NCI-H2029 treated with DMSO at 0.1 percent for 48 hours (cell line): Measurements from ENCODE around the gene ANKS3.
"Not testable (repeated sequence)": the region's sequence is repeated elsewhere in the genome, so short reads cannot be mapped to it uniquely, and the experiment has no call there.

Experiments used
- DNase-seq: peaks from one replicate; lab custom pipeline; 2025; lab: John Stamatoyannopoulos, UW

Gene ANKS3

DNA sequence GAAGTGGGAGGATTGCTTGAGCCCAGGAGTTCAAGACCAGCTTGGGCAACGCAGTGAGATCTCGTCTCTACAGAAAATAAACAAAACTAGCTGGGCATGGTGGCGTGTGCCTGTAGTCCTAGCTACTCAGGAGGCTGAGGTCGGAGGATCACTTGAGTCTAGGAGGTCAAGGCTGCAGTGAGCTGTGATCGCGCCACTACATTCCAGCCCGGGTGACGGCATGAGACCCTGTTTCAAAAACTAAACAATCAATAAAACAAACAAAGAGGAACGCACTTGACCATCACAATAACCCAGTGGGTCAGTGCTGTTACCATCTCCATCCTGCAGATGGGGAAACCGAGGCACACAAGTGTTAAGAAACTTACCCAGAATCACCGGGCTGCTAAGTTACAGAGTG is 19.2 kb upstream of the ANKS3 start:
- no peak for DNase-seq

DNA sequence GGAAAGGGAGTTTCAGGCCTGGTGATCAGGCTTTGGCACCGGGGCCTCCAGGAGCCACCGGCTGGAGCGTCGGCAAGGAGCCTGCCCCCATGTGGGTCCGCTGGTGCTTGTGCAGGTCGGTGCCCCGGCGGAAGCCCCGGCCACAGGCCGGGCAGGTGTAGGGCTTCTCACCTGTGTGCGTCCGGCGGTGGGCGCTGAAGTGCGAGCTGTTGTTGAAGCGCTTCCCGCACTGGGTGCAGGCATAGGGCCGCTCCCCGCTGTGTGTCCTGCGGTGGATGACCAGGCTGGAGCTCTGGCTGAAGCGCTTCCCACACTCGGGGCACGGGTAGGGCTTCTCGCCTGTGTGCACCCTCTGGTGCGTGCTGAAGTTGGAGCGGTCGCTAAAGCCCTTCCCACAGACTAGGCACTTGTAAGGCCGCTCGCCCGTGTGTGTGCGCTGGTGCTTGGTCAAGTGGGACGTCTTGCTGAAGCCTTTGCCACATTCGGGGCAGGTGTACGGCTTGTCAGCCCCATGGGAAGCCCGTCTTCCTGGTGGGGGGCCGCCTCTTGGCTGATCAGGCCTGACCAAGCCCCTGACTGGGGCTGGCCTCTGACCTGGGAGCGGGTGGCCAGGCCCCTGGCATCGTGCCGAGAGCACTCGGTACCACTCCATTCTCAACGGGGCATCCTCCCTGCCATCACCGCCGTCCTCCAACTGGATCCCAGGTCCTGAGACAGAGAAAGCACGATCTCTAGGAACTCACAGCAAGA is 18.5 kb upstream of the ANKS3 start:
- DNase-seq = no peak

DNA sequence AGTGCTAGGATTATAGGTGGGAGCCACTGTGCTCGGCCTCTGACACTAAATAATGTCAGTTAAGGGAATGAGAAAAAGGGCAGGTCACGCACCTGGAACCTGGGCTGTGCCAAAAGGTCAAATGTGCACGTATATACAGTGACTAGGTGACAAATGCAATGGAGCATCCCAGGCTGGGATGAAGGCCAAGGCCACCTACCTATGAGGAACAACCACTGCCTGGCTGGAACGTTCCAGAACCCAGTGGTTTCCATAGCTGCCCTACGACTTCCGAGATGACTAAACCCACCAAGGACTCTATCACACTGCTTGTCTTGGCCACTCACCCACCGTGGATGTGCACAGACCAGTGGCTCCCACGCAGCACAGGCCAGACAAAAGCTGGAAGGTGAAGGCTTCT is 16.8 kb upstream of the ANKS3 start:
- no peak for DNase-seq

DNA sequence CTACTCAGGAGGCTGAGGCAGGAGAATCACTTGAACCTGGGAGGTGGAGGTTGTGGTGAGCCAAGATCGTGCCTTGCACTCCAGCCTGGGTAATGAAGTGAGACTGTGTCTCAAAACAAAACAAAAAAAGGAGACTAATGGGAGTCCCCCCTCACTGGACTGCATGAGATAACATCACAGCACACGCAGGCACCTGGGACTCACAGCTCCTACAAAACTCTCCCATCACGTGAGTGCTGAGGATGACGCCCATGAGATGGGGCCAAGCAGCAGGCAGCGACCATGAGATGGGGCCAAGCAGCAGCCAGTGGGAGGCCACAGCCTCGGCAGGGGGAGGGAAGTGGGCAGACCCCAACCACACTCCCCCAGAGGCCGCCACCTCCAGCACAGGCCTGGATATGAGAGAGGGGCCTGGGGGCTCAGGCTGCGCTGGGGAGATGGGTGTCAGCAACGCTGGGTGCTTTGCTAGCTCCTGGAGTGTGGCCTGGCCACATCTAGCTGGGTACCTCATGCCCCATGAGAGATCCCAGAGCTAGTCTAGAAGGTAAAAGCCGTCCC is 15.7 kb upstream of the ANKS3 start:
- no peak for DNase-seq

DNA sequence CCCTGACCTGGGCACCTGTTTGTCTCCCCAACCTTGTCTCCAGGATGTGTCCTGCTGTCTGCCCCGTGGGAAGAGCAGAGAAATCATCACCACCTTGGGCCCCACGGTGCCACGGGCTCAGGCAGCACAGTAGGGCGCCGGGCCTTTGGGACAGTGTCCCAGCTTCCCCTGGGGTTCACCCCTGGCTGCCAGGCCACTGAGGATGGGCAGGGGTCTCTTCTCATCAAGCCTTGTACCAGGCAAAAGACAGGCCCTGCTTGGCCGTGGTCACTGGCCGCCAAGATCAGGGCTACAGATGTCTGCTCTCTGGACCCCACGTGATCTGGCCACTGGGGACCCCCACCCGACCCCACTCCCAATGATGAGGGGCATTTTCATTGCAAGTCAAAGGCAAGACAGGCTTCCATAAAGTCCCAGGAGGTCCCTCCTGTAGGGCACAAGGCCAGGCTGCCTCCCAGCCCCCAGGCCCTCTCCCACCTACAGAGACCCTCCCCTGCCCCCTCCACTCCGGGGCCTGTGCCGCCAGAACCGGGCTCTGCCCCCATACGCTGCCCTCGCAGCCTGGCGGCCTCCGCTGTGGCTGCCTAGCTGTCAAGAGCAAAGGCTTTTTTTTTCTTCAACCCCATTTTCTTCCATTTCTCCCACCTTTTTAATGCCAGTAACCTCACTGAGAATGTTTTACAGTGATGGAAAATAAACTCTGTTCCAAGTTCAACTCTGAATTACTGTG is 14.8 kb upstream of the ANKS3 start:
- no peak for DNase-seq

DNA sequence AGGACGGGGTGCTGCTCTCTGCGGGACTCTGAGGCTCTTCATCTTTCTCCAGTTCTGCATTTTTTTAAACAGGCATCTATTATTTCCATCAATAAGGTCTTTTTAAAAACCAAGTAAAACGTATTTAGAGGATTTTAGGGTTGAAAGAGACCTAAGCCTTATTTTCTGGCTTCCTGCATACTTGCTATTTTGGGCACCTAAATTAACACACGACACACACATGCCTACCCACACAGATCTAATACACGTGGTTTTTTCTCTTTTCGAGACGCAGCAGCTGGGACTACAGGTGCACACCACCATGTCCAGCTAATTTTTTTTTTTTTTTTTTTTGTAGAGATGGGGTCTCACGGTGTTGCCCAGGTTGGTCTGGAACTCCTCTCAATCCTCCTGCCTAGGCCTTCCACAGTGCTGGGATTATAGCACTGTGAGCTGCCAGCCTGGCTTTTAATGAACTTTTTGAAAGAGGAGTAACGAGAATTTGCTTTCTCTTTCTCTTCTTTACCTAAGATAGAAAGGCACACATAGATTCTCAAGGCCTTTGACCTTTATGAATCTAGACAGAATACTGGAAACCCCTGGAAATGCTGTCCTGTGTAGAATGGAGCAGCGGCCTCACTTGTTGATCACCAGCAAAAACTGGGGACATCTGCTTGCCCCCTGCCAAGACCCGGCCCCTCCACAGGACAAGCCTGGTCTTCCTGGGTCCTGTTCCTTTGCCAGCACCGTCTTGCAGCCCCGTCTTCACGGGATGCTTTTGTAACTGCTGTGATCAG is 14.0 kb upstream of the ANKS3 start:
- no peak for DNase-seq

DNA sequence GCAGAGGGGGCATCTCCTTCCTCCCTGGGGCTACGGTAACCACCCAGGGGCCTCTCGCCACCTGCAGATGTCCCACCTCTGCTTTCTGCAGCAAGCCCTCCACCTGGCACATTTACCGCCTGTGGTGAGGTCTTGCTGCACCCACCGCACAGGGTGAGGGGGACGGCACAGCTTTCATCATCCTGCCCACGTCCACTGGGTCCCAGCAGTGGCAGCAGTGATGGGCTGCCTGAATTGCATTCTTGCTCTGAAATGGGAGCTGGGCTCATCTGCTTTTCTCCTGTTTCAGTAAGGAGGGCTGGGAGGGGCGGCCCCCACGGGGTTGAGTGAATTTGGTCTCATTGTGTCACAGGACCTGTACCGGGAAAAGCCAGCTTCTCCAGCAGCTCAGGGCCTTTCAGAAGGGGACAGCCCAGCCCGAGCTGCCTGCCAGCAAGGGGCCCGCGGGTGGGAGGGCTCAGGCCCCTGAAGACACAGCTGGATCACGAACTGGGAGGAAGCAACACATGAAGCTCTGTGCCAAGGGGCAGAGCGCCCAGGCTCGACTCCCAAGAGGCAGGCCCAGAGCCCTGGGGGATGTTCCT is 13.0 kb upstream of the ANKS3 start:
- no peak for DNase-seq

DNA sequence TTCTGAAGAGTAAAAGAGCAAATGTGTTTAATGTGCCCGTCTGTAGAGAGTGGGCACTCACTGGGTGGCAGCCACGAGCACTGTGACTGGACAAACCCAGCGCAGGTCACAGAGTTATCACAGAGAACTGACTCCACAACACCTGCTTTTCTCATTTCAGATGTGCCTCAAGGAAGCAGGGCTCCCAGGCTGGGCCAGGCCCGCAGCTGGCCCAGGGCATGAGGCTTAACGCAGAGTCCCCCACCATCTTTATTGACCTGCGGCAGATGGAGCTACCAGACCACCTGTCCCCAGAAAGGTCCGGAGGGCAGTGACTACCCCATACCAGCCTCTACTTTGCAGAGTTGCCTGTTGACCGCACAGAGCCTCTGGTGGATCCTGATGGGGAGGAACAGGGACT is 12.1 kb upstream of the ANKS3 start:
- no peak for DNase-seq

DNA sequence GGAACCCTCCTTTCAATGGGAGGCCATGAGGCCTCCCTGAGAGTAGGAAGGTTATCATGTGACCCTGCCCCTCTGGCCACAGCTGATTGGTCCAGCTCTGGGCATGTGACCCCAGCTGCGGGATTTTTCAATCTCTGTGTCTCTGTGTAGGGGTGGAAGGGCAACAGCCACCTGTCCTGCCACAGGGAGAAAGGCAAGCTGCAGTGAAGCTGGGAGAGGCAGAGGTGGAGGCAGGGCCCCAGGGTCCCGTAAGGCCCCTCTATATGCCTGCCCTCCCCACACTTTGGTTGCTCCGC is 11.2 kb upstream of the ANKS3 start:
- no peak for DNase-seq

DNA sequence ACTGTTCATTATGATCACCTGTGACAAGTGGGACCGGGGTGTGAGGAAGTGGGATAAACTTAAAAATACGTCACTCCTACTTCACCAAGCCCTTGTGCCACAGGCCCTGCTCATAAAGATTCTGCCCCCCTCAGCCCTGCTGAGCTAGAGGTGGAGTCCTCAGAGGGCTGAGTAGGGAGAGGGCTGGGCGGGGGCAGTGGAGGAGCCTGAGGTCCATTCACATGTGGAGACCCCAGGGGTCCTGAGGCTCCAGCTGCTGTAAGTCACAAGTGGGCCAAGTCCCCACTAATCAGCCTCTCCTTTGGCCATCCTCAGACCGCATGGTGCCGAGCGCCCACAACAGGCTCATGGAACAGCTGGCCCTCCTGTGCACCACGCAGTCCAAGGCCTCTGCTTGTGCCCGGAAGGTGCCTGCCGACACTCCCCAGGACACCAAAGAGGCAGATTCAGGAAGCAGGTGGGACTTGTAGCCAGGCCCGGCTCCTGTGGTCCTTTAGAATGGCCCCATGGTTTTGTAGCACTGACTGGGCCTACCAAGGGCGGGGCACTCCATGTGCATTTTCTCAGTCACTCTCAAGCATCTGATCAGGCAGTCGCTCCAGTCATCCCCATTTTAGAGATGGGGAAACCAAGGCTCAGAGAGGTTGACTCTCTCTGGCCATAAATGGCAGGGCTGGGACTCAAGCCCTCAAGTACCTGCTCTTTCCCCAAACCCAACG is 10.6 kb upstream of the ANKS3 start:
- DNase-seq = no peak

DNA sequence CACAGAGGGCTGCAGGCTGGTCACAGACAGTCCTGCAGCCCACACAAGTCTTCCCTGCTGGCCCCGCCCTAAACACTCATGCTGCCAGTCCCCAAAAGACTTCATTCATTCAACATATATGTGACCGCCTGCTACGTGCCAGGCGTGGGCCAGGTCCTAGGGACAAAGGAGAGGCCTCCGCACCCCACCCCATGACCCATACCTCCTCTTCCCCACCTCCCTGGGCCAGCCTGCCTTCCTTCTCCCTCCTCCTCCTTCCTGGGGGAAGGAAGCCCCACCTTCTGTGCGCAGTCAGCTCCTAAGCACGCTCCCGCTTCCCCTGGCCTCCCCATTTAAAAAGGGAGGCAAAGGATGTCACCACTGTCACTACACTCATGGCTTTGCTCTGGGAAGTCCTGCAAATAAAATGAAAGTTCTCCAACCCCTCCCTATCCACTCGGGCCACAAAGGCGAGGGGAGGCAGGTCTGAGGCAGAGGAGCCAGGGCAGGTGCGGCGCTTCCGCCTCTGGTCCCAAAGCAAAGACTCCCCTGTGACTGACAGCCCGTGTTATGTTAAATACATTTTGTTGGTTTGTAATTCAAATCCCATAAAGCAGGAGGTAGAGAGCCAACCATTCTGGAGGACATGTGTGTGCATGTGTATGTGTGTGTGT is 9.3 kb upstream of the ANKS3 start:
- DNase-seq = no peak

DNA sequence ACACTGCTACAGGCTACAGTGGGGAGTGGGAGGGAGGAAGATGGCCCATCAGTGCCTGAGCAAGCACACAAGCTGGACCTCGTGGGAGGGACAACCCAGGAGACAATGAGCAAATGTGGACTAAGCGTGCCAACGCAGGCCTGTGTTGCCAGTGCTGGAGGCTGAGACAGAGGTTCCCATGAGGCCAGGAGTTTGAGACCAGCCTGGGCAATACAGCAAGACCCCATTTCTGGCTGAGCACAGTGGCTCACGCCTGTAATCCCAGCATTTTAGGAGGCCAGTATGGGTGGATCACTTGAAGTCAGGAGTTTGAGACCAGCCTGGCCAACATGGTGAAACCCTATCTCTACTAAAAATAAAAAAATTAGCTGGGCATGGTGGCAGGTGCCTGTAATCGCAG is 4.3 kb upstream of the ANKS3 start:
- DNase-seq = not testable (repeated sequence)

DNA sequence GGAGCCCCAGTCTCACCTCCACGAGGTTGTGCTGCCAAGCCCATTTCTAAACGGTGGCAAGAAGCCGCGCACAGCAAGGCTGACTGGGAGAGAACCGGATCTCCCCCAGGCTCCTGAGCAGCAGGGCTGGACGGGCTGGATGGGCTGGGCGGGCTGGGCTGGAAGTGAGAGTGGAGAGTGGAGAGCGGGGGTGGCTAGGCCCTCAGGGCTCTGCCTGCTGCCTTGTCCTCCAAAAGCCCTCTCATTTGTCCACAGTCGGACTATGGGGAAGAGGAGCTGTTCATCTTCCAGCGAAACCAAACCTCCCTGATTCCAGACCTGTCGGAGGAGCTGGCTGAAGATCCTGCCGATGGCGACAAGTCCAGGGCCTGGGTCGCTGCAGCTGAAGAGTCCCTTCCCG is 3.5 kb upstream of the ANKS3 start:
- no peak for DNase-seq

DNA sequence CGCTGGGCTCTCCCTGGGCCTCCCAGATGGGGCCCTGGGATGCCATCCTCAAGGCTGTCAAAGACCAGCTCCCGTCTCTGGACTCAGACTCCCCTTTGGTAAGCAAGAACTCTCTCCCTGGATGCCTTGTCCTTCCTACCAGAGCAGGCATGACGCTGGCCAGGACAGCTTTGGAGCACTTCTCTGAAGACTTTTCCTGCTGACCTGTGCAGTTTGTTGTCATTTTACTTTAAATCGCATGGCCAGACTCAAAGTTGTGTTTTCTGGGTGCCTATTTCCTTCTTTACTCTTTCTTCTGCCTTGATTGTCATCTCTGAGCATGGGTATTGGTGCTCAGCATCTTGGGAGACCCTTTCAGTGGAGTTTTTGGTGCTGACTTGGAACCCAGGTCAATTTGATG is 2.5 kb upstream of the ANKS3 start:
- no peak for DNase-seq

DNA sequence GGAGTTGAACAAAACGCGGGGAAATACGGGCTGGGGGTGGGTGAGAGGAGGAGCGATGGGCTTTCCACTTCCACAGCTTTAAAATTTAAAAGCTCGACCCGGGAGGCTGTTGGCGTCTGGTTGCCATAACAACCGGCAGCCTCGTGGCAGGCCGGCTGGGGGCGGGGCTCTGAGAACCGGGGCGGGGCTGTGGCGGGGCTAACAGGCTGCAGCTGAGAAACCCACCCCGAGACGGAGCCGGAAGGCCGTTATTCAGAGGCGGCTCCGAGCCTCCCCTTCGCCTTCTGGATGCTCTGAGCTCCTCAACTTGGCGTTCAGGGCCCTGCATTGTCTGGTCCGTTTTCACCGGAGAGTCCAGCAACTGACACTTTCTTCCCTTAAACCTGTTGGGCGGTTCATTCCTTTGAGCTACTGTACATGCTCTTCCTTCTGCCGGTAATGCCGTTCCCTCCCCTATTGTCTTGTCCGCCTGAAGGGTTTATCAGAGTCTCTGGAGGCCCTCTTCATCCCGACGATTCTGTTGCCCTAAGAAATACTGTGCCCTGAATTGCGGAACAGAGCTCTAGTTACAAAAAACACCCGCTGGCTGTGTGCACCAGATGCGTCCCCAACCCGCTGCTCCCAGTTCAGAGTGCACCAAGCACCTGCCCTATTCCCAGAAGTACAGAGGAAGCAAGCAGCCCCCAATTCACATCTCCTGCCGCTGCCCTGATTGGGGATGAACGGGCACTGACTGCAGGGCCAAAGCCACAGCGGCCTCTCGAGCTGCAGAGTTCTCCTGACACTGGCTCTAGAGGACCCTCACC is 862 bp upstream of the ANKS3 start:
- peak; percentile 14 for DNase-seq

DNA sequence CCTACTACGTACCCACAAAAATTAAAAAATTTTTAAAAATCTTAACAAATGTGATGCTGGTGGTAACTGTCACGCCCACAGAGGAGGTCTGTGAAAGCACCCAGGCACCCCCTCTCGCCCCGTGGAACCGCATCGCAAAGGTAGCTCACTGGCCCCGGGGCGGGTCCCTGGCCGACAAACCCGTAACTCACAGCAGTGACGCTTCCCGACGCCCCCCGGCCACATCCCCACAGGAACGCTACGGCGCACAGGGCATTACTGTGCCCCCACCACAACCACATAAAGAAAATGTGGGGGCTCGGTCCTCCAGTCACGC is 366 bp downstream of the ANKS3 start:
- no peak for DNase-seq

DNA sequence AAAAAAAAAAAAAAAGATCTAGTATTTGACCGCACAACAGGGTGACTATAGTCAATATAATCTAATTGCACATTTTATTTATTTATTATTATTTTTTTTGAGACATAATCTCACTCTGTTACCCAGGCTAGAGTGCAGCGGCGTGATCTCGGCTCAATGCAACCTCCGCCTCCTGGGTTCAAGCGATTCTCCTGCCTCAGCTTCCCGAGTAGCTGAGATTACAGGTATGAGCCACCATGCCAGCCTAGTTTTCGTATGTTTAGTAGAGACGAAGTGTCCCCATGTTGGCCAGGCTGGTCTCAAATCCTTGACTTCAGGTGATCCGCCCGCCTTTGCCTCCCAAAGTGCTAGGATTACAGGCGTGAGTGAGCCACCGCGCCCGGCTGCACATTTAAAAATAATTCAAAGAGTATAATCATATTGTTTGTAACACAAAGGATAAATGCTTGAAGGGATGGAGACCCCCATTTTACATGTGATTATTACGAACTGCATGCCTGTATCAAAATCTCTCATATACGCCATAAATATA is 794 bp downstream of the ANKS3 start:
- DNase-seq = no peak

DNA sequence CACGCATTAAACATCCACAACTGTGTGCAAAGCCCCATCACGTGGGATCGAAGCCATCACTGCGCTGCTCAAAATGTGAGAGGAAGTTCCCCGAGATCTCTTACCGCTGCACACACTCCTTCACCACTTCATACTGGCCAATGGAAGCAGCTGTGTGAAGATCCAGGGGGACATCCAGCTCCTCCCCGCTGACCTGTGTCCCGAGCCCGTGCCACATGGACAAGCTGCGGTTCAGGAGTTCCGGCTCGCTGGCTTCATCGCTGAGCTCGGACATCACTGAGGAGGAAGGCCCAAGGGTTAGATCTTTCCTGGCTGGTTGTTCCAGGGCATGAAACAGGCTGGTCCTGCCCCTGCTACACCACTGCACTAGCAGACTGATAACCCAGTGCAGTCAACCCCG is 4.2 kb downstream of the ANKS3 start:
- no peak for DNase-seq

DNA sequence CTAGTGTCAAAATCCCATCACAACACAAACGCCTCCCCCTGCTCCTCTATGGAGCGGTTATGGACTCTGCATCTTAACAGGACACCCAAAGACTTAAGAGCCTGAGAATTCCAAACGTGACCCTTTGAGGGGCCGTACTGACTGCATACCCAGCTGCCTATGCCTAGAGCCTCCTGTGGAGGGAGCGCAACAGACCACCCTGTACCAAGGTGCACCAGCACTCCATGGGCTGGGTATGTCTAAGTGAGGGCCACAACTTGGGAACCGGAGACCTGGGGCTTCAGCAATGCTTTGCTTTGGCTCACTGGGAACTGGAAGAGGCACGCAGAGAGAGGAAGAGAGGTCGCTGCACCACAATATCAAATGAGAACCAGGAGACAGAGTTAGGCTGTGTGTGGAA is 5.4 kb downstream of the ANKS3 start:
- no peak for DNase-seq

DNA sequence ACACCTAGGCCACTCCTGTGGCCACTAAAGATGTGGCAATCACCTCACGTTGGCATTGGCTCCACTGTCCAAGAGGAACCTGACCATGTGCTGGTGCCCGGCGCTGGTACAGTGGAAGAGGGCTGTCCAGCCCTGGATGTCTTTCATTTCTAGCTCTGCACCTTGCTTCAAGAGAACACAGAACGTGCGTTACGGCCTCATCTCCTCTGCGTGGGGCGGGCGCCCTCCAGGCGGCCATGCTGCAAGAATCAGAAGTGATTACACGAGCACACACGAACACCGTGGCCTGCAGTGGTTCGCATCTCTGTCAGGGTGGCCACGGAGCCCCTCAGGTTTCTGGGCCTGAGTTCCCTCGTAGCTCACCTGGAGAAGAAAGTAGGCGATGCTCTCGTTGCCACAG is 7.5 kb downstream of the ANKS3 start:
- no peak for DNase-seq
